Type B pancreatic cell (in vitro differentiated cells): ENCODE measurements around the gene ITPRID1. TPM values are rescaled to one million over a fixed set of nuclear protein-coding genes. Genes with fewer than 3 reads are reported as not detected.
A peak's percentile ranks its signal among the peaks of the same experiment; 100 is the strongest.

Source experiments
- DNase-seq: peaks from one replicate; pipeline ENCODE4 v3.0.0; 2021; ENCODE audit warnings: mixed read lengths; ENCODE audit not compliant: unreplicated experiment; ENCODE audit errors: extremely low spot score
- H3K27ac Mint-ChIP-seq: 2 replicates; pipeline ENCODE4 v1.8.0; 2021; ENCODE audit warnings: mild to moderate bottlenecking, mixed read lengths
- H3K27me3 Mint-ChIP-seq: 2 replicates; pipeline ENCODE4 v1.8.0; 2021; ENCODE audit warnings: mixed read lengths
- H3K36me3 Mint-ChIP-seq: 2 replicates; pipeline ENCODE4 v1.8.0; 2021; ENCODE audit warnings: mixed read lengths
- H3K4me1 Mint-ChIP-seq: one replicate; pipeline ENCODE4 v1.8.0; 2021; ENCODE audit warnings: mixed read lengths; ENCODE audit not compliant: unreplicated experiment
- H3K4me3 Mint-ChIP-seq: 2 replicates; pipeline ENCODE4 v1.8.0; 2021; ENCODE audit warnings: mild to moderate bottlenecking, mixed read lengths
- H3K9me3 Mint-ChIP-seq: 2 replicates; pipeline ENCODE4 v1.8.0; 2021; ENCODE audit warnings: mixed read lengths
- total RNA-seq: library from RNA; stranded (reverse); gene quantifications from 2 replicates; pipeline ENCODE4 v1.2.1, GENCODE V29; 2021; ENCODE audit warnings: low replicate concordance
- TF ChIP-seq, protein P1 (sequence below): fragments of 200-600 bp; sonication (generic); conservative IDR thresholded peaks from 2 replicates; pipeline ENCODE4 v1.5.0; 2021; ENCODE audit warnings: antibody characterized with exemption, mild to moderate bottlenecking

Gene ITPRID1
- total RNA-seq, 1 donor from 2014 or later, result 0.14 TPM

DNA sequence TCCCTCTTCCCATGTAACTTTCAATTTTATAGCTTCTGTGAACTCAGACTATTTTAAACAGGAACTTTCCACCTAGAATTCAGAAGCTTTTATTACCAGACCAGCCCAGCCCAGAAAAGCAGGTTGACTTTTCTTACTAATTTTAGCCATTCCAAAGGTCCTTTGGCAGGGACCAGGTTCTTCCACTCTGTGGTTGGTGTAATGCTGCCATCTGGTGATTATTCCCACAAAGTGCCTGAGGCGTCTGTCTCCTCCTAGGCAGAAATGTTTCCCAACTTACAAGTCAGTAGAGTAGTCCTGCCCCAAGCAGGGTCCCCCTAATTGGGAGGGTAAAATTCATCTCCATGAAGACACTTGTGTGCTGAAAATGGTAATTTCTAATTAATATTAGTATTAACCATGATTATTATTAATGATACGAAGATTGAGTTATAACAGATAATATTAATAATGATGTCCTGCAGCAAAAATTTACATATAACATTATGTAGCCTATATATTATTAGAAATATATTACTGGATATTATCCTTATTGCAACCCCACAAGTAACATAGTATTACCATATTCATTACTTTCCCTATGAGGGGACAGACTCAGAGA is 120.1 kb downstream of the ITPRID1 start:
- H3K36me3 Mint-ChIP-seq, result no peaks in the 10 kb centered on the region
- no peak for DNase-seq
- peaks cover 4% of the 10 kb centered on the region for H3K4me1 Mint-ChIP-seq
- TF ChIP-seq, protein P1, sequence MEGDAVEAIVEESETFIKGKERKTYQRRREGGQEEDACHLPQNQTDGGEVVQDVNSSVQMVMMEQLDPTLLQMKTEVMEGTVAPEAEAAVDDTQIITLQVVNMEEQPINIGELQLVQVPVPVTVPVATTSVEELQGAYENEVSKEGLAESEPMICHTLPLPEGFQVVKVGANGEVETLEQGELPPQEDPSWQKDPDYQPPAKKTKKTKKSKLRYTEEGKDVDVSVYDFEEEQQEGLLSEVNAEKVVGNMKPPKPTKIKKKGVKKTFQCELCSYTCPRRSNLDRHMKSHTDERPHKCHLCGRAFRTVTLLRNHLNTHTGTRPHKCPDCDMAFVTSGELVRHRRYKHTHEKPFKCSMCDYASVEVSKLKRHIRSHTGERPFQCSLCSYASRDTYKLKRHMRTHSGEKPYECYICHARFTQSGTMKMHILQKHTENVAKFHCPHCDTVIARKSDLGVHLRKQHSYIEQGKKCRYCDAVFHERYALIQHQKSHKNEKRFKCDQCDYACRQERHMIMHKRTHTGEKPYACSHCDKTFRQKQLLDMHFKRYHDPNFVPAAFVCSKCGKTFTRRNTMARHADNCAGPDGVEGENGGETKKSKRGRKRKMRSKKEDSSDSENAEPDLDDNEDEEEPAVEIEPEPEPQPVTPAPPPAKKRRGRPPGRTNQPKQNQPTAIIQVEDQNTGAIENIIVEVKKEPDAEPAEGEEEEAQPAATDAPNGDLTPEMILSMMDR, result peak; percentile 86
- no peak overlapping the region for H3K4me3 Mint-ChIP-seq
- no peaks in the 10 kb centered on the region for H3K9me3 Mint-ChIP-seq
- no peak overlapping the region for H3K27ac Mint-ChIP-seq
- H3K27me3 Mint-ChIP-seq, result peaks cover 7% of the 10 kb centered on the region

DNA sequence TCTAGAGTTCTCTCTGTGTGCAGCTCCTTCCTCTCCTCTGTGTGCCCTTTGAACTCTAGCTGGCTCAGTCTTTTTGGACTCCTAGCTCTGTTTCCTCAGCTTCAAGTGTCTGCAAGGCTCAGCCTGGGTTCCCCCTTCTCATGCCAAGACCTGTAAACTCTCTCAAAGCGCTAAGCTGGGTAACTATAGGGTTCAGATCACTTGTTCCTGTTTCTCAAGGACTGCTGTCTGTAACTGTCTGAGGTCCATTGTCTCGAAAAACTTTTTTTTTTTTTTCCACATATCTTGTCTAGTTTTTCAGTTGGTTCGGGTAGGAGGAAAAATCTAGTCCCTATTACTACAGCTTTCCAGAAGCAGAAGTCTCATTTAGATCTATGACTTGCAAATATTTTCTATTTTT is 126.5 kb downstream of the ITPRID1 start:
- Mint-ChIP-seq H3K4me1 (no peaks in the 10 kb centered on the region), H3K4me3 (no peak overlapping the region), H3K27me3 (peaks cover 18% of the 10 kb centered on the region), H3K27ac (no peak overlapping the region), H3K9me3 (no peaks in the 10 kb centered on the region), H3K36me3 (no peaks in the 10 kb centered on the region)
- no peak for DNase-seq
- TF ChIP-seq, protein P1, result no peak

DNA sequence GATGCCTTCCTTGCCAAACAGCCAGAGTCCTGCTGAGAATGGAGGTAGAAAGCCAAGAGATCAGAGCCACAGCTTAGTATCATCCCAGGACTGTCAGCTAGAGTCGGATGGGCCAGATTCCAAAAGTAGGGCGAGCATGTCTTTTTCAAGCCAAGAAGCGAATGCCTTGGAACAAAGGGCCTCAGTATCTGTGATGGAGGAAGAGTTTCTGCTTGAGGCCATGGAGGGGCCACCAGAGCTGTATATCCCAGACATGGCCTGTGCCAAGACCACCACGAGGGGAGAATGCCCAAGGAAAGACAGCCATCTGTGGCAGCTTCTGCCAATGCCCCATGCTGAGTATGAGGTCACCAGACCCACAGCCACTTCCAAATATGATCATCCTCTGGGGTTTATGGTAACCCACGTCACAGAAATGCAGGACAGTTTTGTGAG is 128.8 kb downstream of the ITPRID1 start:
- no peaks in the 10 kb centered on the region for H3K9me3 Mint-ChIP-seq
- no peak overlapping the region for H3K27ac Mint-ChIP-seq
- no peak overlapping the region for H3K4me3 Mint-ChIP-seq
- DNase-seq, result no peak
- no peaks in the 10 kb centered on the region for H3K4me1 Mint-ChIP-seq
- peaks cover 18% of the 10 kb centered on the region for H3K27me3 Mint-ChIP-seq
- TF ChIP-seq, protein P1, result no peak
- H3K36me3 Mint-ChIP-seq, result no peaks in the 10 kb centered on the region

DNA sequence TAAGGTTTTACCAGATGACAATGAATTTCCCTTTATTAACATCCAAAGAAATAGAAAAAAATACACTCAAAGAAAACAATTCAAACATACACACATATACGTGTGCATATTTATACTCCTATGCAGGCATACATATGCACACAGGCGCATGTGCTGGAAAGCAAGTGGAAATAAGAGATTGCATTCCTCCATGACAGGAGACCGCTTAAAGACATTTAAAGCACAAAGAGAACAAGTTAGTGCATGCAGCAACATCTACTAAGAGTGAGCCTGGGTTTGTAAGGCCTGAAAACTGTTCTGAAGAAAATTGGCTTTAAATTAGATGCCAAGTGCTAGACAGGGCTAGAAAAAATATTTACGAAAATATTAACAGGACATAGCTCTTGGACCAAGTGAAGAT is 133.1 kb downstream of the ITPRID1 start:
- TF ChIP-seq, protein P1, result no peak
- Mint-ChIP-seq H3K4me1 (peaks cover 9% of the 10 kb centered on the region), H3K4me3 (no peak overlapping the region), H3K27ac (no peak overlapping the region), H3K27me3 (peaks cover 6% of the 10 kb centered on the region), H3K9me3 (no peaks in the 10 kb centered on the region), H3K36me3 (no peaks in the 10 kb centered on the region)
- DNase-seq, result no peak

DNA sequence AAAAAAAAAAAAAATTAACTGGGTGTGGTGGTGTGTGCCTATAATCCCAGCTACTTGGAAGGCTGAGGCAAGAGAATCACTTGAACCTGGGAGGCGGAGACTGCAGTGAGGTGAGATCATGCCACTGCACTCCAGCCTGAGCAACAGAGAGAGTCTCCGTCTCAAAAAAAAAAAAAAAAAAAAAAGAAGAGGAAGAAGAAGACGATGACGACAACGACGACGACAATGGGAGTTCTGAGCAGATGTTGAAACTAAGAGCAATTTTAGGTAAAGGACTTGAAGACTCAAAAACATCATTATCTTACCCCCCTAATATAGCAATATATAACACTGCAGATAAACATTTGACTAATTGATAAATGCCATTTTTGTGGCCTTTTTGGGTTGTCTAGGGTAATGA is 133.6 kb downstream of the ITPRID1 start:
- Mint-ChIP-seq H3K27me3 (peaks cover 4% of the 10 kb centered on the region), H3K4me1 (peaks cover 9% of the 10 kb centered on the region), H3K27ac (no peak overlapping the region), H3K4me3 (no peak overlapping the region), H3K36me3 (no peaks in the 10 kb centered on the region), H3K9me3 (no peaks in the 10 kb centered on the region)
- TF ChIP-seq, protein P1, result no peak
- no peak for DNase-seq

DNA sequence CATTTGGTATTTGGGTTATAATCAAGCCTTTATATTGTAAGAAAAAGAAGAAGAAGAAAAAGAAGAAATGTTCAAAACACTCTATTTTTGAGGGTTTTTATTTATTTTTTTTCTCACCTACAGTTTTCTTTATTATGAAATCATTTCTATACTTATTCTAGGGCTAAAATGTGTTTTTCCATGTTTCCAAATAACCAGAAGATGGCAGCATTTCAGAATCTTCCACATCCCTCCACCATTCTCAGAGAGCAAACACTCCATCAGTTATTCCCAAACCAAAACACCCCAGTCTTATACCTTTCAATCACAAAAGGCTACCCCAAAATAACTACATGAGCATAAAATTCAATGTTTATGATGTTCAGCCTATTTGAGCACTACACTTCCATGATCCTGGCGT is 134.4 kb downstream of the ITPRID1 start:
- no peak for DNase-seq
- Mint-ChIP-seq H3K27ac (no peak overlapping the region), H3K4me3 (no peak overlapping the region), H3K9me3 (no peaks in the 10 kb centered on the region), H3K27me3 (peaks cover 2% of the 10 kb centered on the region), H3K4me1 (peaks cover 9% of the 10 kb centered on the region), H3K36me3 (no peaks in the 10 kb centered on the region)
- TF ChIP-seq, protein P1, result peak; percentile 70
